Mesodermal cell (in vitro differentiated cells): ENCODE data around the gene SNRPB.

Source experiments
- H3K27ac ChIP-seq: 2 replicates; pipeline ENCODE4 v1.7.0; 2013; ENCODE audit warnings: mild to moderate bottlenecking, low read depth, low read length, moderate library complexity; ENCODE audit not compliant: severe bottlenecking
- H3K36me3 ChIP-seq: 2 replicates; pipeline ENCODE4 v1.7.1; 2013; ENCODE audit warnings: mild to moderate bottlenecking, low read length, moderate library complexity; ENCODE audit not compliant: control insufficient read depth, insufficient read depth
- H3K4me1 ChIP-seq: one replicate; pipeline ENCODE4 v1.7.1; 2013; ENCODE audit warnings: mild to moderate bottlenecking, low read length; ENCODE audit not compliant: insufficient read depth, control insufficient read depth, poor library complexity, severe bottlenecking
- H3K4me3 ChIP-seq: 2 replicates; pipeline ENCODE4 v1.7.0; 2013; ENCODE audit warnings: low read length, control low read depth, mild to moderate bottlenecking; ENCODE audit not compliant: insufficient read depth, poor library complexity, severe bottlenecking; ENCODE audit errors: extremely low read depth
- H3K9me3 ChIP-seq: 2 replicates; pipeline ENCODE4 v1.7.1; 2013; ENCODE audit warnings: mild to moderate bottlenecking, low read length, moderate library complexity; ENCODE audit not compliant: control insufficient read depth
- WGBS, 2 experiments: methylation state at CpG; one replicate each; pipeline ENCODE4 v1.1.5; 2013; ENCODE audit warnings: missing lambda C conversion rate in 2 of 2; ENCODE audit not compliant: insufficient coverage in 2 of 2; 5-methylcytosine and 5-hydroxymethylcytosine counted together

The SNRPB gene

DNA sequence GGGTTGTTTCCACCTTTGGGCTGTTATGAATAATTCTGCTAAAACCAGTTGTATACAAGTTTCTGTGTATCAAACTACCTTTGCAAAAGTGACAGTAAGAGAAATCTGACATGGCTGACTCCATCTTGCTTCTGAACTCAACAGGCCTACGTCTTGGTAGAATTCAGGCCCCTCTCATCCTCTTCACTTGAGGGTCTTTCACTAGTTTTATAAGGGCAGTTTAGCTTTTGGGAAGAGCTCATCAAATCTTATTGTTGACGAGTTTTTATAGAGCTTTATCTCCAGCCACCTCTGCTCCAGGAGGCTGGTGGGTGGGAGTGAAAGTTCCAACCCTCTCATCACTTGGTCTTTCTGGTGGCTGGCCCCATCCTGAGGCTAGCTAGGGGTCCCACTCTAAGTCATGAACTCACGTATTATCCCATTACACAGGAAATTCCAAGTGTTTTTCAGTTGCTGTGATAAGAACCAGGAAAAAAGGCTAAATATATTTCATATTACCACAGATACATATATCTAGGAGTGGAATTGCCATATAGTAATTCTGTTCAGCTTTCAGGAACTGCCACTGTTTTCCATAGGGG, 11.6 kb downstream of the SNRPB start:
- no peaks in the 10 kb centered on the region for H3K4me1 ChIP-seq
- H3K9me3 ChIP-seq = no peaks in the 10 kb centered on the region
- H3K36me3 ChIP-seq = peaks cover 51% of the 10 kb centered on the region
- no peak overlapping the region for H3K27ac ChIP-seq
- WGBS, 2 experiments = 87 to 100% methylated on average over 2 of the region's 3 CpGs
- no peak overlapping the region for H3K4me3 ChIP-seq

DNA sequence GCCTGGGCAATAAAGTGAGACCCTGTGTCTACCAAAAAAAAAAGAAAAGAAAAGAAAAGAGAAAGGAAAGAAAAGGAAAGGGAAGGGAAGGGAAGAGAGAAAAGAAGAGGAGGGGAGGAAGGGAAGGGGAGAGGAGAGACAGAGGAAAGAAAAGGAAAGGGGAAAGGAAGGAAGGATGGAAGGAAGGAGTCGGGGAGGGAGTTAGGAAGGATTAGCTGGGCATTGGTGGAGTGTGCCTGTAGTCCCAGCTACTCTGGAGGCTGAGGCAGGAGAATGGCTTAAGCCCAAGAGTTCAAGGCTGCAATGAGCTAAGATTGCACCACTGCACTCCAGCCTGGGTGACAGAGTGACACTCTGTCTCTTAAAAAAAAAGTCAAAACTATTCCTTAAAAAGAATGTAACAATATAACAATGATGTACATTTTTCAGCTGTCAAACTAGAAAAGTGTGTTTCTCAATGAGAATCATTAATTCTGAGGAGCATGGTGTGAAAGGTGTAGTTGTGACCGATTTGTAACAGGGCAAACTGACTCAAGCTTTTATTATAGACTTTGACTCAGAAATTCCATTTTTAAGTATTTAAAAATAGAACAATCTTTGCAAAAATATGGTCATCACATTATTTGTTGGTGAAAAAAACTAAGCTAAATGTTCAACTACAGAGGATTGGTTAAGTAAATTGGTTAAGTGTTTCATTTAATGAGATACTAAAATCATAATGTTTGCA, 14.7 kb downstream of the SNRPB start:
- Histone ChIP-seq H3K27ac (no peak overlapping the region), H3K36me3 (peaks cover 20% of the 10 kb centered on the region), H3K9me3 (no peaks in the 10 kb centered on the region), H3K4me1 (no peaks in the 10 kb centered on the region), H3K4me3 (no peak overlapping the region)
- WGBS, 2 experiments = 60 to 94% methylated on average over 1 to 2 of the region's 2 CpGs

DNA sequence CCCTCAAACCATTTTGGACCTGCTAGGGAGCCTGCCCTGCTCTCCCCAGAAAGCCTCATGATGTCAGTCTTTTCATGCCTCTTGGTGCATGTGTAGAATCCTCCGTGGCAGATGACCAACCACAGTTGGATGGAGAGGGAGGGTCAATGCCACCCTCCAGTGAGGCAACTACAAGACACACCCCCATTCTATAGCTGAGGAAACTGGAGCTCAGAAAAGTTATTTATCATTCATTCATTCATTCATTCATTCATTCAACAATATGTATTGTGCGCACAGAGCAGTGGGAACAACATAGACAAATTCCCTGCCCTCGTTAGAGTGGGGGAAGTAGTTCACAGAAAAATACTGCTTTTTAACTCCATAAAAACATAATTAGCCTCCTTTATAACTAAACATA, 16.8 kb downstream of the SNRPB start:
- H3K4me3 ChIP-seq = no peak overlapping the region
- no peaks in the 10 kb centered on the region for H3K9me3 ChIP-seq
- WGBS, 2 experiments = 50% methylated on average over 1 of the region's 3 CpGs; no CpG with 5 or more reads in 1 of the 2 experiments
- H3K27ac ChIP-seq = no peak overlapping the region
- H3K36me3 ChIP-seq = no peaks in the 10 kb centered on the region
- peaks cover 4% of the 10 kb centered on the region for H3K4me1 ChIP-seq

DNA sequence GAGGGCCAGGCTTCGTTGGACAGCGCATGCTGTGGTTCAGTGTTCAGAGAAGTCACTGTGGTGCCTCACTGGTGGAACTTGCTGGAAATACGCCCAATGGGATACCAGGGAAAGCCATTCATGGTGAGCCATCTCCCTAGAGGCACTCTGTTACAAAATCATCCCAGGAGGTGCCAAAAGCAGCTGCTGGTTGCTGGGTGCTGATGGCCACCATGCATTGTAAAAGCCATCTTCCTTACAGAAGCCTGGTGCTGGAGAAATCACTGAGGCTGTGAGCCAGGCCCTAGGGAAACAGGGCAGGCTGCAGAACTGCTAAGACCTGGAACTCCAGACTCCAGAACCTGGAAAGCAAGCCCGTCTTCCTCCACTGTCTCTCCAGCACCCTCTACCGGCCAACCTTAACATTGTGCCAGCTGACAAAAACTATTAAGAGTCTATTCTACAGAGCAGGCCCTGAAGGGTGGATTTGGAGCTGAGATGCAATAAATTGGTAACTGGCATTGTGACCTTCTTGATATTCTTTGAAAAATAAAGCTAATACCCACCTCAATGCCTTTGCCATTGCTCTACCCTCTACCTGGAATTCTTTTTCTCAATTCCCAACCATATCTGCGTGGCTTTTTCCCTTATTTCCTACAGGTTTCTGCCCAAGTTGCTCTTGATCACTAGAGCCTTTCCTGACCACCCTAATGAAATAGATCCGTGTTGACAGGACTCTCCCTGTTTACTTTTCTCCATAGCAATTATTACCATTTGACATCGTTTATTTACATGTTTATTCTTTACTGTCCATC, 18.5 kb downstream of the SNRPB start:
- H3K36me3 ChIP-seq = no peaks in the 10 kb centered on the region
- peaks cover 4% of the 10 kb centered on the region for H3K4me1 ChIP-seq
- no peaks in the 10 kb centered on the region for H3K9me3 ChIP-seq
- WGBS, 2 experiments = 80 to 81% methylated on average over 6 of the region's 8 CpGs
- H3K27ac ChIP-seq = no peak overlapping the region
- H3K4me3 ChIP-seq = no peak overlapping the region

DNA sequence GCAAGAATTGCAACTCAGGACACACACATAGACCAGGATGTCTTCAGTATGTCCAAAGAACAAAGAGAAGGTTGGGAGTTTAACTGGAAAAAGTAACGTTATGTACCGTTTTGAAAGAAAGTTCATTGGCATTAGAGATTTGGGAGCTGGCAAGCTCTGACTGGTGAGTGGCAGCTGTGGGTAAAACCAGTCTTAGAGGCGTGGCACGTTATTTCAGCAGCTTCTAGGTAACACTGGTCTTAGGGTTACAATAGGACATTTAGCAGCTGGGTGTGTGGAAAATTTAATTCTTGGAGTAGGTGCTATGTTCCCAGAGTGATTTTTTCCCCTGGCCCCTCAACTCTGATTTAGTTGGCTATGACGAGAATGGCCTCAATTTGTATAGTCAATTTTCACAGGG, 19.2 kb downstream of the SNRPB start:
- Histone ChIP-seq H3K4me1 (peaks cover 4% of the 10 kb centered on the region), H3K4me3 (no peak overlapping the region), H3K36me3 (no peaks in the 10 kb centered on the region), H3K9me3 (no peaks in the 10 kb centered on the region), H3K27ac (no peak overlapping the region)
- WGBS, 2 experiments = 91 to 100% methylated on average over 2 to 5 of the region's 5 CpGs

DNA sequence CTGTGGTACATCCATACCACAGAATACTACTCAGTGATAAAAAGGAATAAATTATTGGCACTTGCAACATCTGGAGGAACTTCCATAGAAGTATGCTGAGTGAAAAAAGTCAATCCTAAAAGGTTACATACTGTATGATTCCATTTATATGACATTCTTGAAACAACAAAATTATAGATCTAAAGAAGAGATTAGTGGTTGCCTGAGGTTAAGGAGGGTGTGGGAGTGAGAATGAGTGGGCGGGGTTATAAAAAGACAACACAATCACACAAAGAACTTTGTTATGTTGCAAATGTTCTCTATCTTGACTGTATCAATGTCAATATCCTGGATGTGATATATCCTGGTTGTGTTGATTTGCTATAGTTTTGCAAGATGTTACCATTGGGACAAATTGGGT, 21.2 kb downstream of the SNRPB start:
- H3K9me3 ChIP-seq = no peaks in the 10 kb centered on the region
- H3K4me3 ChIP-seq = no peak overlapping the region
- peaks cover 4% of the 10 kb centered on the region for H3K4me1 ChIP-seq
- no peak overlapping the region for H3K27ac ChIP-seq
- WGBS, 2 experiments = no CpG with 5 or more reads among the region's 1 CpG
- H3K36me3 ChIP-seq = no peaks in the 10 kb centered on the region

DNA sequence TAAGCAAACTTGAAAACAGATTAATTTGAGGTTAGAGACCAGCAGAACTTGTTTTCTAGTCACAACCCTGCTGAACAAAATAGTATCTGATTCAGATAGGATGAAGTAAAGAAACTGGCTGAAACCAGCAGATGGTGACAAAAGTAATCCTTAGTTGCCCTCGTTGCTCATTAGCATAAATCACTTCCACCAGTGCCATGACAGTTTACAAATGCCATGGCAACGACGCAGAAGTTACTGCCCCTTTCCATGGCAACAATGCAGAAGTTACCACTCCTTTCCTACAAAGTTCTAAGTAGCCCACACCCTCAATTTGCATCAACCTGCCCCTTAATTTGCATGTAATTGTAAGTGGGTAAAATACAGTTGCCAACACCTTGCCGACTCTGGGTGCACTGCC, 23.7 kb downstream of the SNRPB start:
- peaks cover 4% of the 10 kb centered on the region for H3K4me1 ChIP-seq
- H3K36me3 ChIP-seq = no peaks in the 10 kb centered on the region
- 67% methylated on average over 4 of the region's 4 CpGs for WGBS, 2 experiments
- no peak overlapping the region for H3K27ac ChIP-seq
- no peaks in the 10 kb centered on the region for H3K9me3 ChIP-seq
- no peak overlapping the region for H3K4me3 ChIP-seq

DNA sequence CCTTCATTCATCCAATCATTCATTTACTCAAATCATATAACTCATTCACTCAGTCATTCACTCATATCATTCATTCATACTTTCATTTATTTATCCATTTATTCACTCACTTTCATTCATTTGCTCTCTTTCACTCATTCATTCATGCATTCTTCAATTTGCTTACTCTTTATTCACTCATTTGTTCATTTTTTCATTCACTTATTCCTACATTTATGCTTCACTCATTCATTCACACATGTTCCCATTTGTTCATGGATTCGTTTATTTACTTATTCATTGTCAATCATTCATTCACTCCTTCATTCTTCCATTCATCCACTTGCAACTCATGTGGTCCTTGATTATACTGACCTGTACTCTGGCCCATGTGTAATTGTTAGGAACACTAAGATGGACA, 39.4 kb downstream of the SNRPB start:
- no peaks in the 10 kb centered on the region for H3K36me3 ChIP-seq
- no peaks in the 10 kb centered on the region for H3K9me3 ChIP-seq
- no peak overlapping the region for H3K27ac ChIP-seq
- H3K4me1 ChIP-seq = no peaks in the 10 kb centered on the region
- H3K4me3 ChIP-seq = no peak overlapping the region
- 58% methylated on average over 1 of the region's 1 CpG; no CpG with 5 or more reads in 1 of the 2 experiments for WGBS, 2 experiments

DNA sequence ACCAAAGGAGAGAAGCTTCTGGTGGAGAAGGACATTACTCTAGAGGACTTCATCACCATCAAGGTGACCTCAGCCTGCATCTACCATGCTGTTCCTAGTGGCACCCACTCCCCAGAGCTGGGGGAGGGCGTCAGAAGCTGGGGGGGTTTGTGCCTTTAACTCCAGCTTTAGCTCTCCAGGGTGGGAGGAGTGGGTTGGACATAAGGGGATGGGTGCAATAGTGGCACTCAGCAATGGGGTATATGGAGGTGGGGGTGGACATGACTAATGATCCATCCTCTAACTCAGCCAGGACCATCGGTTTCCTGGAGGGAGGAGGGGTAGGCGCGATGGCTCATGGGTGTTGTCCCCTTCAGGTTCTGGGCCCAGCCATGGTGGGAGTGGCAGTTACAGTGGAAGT, 40.1 kb downstream of the SNRPB start:
- Histone ChIP-seq H3K4me3 (no peak overlapping the region), H3K27ac (no peak overlapping the region), H3K36me3 (no peaks in the 10 kb centered on the region), H3K9me3 (no peaks in the 10 kb centered on the region), H3K4me1 (no peaks in the 10 kb centered on the region)
- 80% methylated on average over 1 of the region's 4 CpGs; no CpG with 5 or more reads in 1 of the 2 experiments for WGBS, 2 experiments

DNA sequence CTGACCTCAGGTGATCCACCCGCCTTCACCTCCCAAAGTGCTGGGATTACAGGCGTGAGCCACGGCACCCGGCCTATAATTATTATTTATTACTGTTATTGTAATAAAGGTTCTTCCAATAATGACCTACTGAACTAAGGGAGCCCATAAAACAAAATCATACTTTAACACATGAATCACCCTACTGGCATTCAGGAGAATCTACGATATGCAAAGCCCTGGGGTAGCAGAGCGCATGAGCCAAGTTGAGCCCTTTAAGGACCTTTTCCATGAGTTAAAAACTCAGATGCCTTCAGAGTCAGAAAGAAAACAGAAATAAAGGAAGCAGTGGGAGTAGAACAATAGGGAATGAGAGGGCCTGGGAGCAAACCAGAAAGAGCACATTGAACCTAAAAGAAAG, 41.5 kb downstream of the SNRPB start:
- H3K36me3 ChIP-seq = no peaks in the 10 kb centered on the region
- WGBS, 2 experiments = 88 to 100% methylated on average over 1 to 2 of the region's 6 CpGs
- H3K9me3 ChIP-seq = no peaks in the 10 kb centered on the region
- no peak overlapping the region for H3K27ac ChIP-seq
- H3K4me3 ChIP-seq = no peak overlapping the region
- H3K4me1 ChIP-seq = no peaks in the 10 kb centered on the region

DNA sequence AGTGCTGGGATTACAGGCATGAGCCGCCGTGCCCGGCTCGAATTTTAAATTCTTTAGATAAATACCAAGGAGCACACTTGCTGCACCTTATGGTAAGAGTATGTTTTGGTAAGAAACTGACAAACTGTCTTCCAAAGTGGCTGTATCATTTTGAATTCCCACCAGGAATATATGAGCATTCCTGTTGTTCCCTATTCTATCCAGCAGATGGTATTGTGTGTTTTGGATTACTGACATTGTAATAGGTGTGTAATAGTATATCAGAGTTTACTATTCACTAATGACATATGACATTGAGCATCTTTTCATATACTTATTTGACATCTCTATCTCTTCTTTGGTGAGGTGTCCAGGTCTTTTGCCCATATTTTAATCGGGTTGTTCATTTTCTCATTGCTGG, 49.3 kb downstream of the SNRPB start:
- Histone ChIP-seq H3K4me1 (no peaks in the 10 kb centered on the region), H3K27ac (no peak overlapping the region), H3K9me3 (no peaks in the 10 kb centered on the region), H3K36me3 (no peaks in the 10 kb centered on the region), H3K4me3 (no peak overlapping the region)
- no CpG with 5 or more reads among the region's 5 CpGs for WGBS, 2 experiments
